ENCODE results near the gene PLEKHG7.
"Not testable (repeated sequence)": the region's sequence is repeated elsewhere in the genome, so short reads cannot be mapped to it uniquely, and the experiment has no call there.

The PLEKHG7 gene, protein sequence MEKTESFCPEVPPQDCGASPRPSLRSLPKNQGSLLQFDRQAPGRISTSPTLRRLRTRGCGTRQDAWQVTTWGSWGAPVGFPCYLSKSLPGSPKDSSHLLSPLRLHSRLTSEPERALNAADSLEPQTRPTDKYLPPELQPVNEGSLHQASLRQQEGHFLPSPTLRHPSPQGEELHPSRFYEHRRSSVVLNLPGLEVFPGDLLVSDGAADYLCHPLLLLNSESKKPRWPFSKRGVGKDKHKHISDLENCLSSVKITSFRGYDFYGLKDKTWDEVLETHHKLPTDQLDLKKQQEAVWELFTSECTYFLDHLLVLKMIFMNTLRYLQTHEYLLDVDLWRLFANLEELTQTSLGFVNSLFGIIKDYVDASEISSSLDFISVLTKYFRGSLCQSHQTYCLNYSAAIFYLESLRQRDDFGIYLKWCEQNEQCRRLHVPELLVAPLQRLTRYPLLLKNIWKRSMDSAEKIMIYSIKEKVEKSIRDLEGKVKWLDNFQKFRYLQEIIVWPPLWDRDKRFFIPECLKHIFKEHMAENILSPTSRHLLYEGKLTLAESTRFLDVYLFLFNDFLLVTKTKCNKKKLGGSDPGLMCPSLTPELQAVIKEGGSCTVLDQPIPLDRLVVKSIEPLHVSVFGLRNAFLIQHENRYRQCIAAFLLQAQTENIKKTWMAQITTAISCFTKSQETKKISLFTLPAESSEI

DNA sequence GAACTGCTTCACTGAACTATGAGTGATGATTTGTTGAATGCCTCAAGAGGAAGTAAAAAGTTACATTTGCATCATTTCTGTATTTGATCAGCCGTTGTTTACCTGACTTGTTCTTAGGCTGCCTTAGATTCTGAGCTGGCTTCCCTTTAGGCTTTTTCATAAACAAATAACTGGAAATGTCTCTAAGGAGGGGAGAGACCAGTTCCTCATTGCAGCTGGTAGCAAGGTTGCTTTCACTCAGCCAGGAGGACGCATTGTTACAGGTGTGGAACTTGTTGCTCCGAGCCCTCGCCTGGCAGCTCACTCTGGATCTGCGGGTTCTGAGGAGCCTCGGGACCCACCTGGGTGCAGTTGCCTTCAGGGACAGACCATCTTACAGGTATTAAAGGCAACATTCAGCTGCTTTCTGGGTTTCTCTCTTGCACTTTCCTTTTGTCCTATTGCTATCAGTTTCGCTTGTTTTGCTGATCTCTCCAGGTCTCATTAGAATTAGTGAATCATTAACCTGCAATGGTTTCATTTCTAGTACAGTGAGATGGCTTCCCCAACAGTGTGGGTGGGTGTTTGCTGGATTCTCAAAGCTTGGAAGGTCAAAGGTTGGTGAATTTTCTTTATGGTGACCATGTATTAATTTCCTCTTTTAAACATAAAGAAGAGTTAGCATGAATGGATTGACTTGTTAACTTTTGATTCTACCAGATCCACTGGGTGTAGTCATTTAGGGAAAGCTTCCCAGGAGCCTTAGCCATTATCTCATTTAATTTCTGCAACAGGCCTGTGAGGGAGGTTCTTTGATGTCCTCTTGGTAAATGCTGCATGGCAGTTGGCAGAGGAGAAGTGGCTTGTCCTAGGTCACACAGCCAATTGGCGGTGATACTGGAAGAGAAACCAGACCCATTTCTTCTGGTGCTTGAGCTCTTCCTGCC, at the start of gene PLEKHG7:
TSS of gene PLEKHG7 (plus strand) at position 236 of the 926 bp plus-strand sequence. CDS start 3,643 bp downstream, outside the sequence.
- DNase-seq: no peak

DNA sequence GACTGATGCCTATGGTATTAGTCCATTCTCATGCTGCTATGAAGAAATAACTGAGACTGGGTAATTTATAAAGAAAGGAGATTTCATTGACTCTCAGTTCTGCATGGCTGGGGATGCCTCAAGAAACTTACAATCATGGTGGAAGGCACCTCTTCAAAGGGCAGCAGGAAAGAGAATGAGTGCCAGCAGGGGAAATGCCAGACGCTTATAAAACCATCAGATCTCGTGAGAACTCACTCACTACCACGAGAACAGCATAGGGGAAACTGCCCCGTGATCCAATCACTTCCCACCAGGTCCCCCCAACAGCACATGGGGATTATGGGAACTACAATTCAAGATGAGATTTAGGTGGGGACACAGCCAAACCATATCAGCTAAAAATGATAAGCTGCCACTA, 48.5 kb upstream of the PLEKHG7 start:
- not testable (repeated sequence) for DNase-seq

DNA sequence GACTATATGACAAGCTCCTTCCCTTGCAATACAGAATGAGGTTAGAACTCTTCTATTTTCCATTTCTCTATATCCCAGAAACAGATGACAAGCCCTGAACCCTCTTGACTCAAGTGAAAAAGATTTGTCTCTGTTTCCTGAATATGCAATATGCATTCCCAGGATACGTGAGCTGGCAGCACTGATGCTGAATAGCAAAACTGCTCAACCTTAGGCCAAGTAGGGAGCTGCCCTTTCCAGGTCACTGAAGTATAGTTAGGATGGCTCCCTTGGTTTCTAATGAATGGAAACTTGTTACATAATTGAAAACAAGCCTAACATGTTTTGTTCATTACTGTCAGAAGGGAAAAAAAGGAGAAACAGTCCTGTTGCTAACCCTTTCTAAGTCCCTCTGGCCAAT, 47.9 kb upstream of the PLEKHG7 start:
- DNase-seq: no peak

DNA sequence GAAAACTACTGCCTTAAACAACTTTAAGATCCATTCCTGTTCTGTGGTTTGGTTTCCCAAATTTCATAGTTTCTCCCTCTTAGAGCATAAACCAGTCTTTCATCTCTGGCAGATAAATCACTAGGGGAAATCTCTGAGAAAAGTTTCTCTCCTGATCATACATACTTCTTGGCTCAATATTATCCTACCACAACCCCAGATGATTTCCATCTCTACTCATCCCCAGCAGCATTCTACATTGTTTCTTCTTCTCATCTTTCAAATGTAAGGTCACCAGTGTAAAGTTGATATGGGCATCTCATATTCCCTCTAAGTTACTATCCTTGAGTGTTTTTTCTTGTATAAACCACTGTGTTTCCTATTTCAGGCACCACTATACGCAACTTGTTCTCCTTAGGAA, 45.9 kb upstream of the PLEKHG7 start:
- no peak for DNase-seq

DNA sequence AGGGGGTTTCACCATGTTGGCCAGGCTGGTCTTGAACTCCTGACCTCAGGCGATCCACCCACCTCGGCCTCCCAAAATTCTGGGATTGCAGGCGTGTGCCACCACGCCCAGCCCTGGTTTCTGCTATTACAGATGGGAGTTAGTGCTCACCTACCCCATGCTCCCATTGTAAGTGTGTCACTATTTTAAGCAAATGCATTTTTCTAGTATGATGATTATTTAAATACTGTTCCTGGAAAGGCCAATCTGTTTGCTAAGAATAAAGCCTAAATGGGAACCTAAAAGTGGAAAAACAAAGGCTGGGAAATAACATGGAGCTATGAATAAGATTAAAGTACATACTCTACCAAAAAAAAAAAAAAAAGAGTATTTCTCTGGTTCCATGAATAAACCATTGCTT, 45.0 kb upstream of the PLEKHG7 start:
- no peak for DNase-seq

DNA sequence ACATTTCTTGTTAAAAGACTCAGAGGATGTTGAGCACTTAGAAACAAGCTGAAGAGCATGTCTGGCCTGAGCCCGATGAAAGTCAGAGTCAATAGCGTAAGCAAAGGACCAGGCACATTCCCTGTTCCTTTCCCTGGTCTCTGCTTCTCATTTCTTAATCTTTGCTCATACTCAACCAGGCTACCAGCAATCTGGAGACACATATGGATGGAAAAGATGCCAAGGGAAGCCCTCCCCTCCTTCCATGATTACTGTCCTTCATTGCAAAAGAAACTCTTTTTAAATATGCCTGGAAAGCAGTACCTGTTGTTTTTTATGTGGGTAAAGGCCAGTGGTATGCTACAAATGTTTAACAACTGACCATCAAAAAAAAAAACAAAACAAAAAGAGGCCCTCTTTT, 44.2 kb upstream of the PLEKHG7 start:
- DNase-seq: no peak

DNA sequence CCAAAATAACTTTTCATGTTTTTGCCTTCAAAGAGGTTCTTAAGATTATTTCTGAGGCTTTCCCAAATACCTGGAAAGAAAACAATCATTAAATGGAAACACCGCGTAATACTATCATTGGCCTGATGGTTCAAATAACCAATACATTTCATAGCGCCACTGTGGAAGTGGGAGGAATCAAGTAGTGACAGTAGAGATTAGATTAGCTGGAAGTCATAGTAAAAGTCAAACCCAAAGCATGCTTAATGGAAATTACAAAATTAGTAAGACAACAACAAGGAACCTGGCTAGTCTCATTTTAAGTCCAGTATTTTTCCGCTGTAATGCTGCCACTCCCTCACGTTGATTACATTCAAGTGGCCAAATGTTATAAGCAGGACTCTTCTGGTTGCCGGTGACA, 41.5 kb upstream of the PLEKHG7 start:
- DNase-seq: no peak

DNA sequence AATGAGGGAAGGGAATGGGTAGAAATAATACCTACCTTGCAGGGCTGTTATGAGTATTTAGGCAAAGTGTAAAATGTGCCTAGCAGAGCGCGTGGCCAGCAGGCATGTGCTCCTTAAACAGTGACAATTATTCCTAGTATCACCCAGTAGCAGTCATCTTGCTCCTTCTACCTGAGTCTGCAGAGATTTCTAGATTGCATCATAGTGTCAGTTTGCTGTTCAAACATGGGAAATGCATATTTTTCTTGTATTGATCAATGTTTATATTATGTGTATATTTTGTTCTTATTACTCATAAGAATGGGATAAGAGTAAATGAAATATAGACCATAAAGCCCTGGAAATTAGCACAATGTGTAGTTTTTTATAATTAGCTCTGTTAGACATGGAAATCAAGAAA, 37.3 kb upstream of the PLEKHG7 start:
- no peak for DNase-seq

DNA sequence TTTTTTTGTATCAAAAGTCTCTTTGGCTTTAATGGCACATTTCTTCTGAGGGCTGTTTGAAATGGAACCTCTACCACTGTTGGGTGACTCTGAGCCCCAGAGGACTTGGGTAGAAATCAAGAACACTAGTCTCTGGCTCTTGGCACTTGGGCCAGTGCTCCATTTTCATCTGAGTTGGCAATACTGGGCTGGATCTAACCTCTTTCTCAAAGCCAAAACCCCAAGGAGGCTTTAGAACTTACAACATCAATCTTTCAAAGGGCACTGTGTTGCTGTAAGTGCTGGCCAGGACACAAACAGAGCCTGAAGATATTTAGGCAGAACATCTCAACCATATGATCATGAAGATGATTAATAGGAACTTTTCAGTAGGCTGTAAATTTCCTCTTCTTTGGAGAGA, 34.0 kb upstream of the PLEKHG7 start:
- DNase-seq: no peak

DNA sequence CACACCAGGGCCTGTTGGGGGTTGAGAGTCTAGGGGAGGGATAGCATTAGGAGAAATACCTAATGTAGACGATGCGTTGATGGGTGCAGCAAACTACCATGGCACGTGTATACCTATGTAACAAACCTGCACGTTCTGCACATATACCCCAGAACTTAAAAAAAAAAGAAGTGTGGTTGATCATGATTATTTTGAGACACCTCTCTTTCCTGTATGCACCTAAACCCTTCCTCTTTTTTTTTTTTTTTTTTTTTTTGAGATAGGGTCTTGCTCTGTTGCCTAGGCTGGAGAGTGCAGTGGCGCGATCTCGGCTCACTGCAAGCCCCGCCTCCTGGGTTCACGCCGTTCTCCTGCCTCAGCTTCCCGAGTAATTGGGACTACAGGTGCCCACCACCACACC, 31.3 kb upstream of the PLEKHG7 start:
- DNase-seq: not testable (repeated sequence)

DNA sequence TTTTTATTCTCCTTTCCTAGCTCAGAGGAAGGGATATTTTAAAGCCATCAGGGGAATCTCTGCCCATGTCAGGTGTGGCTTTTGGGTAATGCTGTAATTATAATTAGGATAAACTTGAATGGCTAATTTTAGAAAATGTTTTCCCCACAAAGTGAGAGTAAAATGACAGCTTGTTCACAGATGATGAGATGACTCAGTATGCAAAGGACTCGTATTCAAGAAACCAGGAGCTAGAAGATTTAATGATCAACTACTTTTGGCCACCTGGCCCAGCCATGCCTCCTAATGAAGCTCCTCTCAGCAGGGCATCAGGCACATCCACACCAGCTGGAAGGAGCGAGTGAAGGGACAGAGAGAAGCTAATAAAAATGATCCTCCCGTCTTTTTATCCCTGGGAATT, 29.0 kb upstream of the PLEKHG7 start:
- no peak for DNase-seq

DNA sequence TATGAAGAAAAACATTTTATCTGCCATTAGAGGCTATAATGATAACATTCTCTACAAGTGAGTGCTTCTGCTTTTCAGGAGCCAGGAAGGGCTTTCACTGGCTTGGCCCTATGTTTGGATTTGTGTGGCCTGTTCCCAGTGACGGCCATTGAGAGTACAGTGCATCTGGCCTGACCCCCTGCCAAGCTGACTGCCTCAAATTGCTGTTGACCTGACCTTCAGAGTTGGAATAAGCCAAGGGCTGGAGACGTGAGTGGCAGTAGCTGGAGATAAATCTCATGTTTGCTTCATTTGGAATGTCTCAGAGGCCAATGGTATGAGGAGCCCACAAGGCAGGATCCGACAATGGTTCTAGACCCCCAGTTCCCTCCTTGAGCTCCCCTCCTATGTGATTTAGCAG, 28.3 kb upstream of the PLEKHG7 start:
- no peak for DNase-seq

DNA sequence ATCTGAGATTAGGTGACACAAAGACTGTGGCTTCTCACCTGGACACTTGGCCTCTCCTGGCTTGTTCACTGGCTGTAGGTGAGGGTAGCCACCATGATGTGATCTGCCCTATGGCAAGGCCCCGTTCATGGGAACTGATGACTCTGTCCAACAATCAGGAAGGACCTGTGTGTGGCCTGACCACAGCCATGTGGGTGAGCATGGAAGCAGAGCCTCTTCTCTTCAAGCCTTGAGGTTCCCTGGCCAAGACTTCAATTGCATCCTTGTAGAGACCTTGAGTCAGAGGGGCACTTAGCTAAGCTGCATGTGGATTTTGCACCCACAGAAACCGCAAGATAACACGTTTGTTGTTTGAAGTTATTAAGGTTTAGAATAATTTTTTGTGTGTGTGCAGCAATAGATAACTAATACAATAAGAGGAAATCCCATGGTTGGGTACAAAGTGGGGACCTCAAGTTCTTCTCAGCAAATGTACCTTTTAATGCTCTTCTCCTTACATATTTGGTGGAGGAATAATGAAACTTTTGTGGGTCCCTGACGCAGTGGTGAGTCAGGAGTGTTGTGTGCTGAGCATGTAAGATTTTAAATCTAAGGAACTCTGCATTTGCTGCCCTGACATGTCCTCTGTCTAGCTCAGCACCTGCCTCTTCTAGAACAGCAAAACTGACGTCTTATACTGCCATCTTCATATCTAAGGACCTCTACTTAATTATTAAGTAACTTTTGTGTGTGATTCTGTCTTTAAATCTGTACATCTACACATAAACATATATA, 27.5 kb upstream of the PLEKHG7 start:
- DNase-seq: no peak

DNA sequence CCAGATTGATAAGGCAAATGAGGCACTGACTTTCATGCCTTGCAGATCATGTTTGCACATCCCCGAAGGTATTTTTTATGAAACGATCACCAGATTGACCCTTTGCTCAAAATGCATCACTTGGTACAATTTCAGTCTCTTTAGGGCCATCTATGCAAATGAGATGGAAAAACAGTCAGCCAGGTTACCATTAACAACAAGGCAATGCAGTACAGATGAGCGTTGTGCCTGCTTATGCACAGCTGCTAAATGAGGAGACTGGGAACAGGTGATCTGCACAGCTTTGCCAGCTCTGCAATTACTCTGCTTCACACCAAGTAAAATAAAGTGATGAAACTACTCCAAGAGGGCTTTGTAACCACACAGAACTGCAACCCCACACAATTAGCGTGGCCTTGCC, 26.1 kb upstream of the PLEKHG7 start:
- DNase-seq: no peak

DNA sequence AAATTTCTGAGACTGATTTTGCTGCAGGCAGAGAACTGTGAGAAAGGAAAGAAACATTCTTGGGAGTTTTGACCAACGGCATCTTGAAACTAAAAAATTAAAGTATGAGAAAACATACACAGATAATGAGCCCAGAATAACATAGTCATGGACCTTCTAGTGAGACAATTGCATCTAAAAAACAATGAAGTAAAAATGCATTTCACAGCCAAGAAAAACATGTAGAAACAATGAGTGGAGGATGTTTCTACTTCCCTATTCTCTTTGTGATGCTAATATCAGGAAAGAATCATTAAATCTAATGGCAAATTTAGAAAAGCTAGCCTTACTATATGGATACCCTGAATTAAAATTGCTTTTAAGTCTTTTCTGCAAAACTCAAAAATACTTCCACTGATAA, 12.2 kb upstream of the PLEKHG7 start:
- DNase-seq: no peak

DNA sequence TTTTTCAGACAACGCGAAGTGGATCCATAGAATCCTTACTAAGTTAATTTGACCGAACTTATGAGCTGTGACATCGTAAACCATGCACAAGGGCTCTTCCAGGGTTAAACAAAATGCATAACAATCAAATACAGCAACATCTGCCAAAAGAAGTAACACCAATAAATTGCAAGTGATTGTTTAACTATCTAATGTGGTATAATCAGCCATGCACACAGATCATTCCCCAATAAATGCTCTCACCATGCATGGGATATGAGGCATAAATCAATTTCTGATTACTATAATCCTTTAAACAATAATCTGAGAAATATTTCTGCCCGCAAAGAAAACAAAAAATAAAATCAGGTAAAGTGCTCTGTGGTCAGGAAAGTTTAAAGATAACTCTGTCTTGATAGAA, 7.7 kb upstream of the PLEKHG7 start:
- DNase-seq: peak; percentile 54

DNA sequence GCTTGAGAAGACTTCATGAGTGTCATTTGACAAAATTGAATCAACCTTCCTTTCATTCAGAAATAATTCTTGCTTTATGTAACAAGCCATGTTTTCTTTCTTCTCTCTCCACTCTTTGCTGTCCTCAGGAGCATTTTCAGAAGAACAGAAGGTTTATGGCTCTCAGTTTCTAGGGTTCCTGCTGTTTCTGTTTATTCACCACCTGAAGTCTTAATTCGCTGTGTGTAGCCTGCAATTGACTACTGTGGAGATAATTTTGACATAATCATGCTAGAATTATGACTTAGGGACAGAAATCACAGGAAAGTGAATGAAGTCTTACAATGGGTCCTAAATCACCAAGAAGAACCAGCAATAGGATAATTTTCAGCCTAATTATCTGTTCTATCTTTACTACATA, 7.2 kb upstream of the PLEKHG7 start:
- DNase-seq: peak; percentile 81

DNA sequence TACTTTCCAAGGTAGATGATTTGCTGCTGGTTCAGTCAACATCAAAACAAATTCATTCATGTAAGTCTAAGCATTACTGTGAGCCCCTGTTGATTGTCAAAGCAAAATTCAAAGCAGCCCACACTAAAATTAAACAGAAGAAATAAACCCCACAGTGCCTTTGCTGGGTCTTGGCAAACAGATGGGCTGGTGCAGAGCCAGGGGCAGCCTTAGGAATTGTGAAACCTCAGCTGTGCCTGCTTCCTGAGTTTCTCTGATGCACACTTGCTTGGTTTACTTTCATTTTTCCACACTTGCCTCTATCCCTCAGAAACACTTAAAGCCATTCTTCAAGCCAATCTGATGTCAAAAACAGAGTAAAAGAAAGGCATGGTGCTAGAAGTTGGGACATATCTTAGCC, 6.6 kb upstream of the PLEKHG7 start:
- no peak for DNase-seq

DNA sequence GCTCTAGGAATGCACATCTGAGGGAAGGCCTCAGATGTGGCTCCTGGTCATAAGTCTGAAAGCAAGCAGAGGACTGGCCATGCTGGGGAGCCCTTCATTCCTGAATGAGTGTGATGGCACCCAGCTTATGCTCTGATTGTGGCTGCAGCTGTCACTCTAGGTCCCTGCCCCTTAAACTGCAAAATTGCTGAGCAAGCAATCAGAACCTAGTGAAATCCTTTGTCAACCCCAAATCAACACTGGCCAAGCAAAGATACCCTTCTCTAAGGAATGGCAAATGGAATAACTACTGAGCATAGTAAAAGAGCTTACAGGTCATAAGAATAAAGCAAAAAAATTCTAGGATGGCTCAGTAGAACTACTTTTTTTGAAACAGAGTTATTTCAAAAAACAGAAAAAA, 4.3 kb upstream of the PLEKHG7 start:
- DNase-seq: no peak

DNA sequence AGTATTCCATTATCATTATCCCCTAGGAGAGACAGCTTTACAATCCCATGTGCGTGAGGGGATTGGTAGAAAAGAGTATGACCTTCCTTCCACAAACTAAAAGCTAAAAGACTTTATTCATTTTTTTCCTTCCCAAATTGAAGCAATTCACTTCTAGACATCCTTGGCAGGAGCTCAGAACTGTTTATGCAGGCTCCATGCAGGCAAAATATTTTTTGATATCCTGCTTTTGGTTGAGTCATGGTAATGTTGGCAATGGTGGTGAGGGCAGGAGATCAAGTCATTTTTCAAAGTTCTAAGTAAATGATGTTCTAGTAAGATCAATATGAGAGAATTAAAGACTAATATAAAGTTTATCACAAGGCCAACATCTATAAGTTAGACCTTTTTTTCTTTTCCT, 1.3 kb upstream of the PLEKHG7 start:
- DNase-seq: no peak

DNA sequence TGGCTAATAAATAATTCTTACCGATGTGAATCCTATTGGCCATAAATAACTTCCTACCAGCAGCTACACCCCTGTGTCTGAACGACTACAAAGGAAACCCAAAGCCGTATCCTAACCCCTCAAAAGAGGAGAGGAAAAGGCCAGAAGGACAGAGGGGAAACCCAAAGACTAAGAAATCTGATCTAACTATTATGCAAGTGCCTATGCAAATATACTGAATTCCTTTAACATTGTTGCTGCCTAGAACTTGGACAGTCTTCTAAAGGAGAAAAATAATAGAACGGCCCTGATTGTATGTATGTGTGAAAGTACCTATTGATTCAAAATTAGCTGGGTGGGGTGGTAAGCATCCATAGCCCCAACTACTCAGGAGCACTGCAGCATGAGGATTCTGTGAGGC, 997 bp downstream of the PLEKHG7 start:
- no peak for DNase-seq

DNA sequence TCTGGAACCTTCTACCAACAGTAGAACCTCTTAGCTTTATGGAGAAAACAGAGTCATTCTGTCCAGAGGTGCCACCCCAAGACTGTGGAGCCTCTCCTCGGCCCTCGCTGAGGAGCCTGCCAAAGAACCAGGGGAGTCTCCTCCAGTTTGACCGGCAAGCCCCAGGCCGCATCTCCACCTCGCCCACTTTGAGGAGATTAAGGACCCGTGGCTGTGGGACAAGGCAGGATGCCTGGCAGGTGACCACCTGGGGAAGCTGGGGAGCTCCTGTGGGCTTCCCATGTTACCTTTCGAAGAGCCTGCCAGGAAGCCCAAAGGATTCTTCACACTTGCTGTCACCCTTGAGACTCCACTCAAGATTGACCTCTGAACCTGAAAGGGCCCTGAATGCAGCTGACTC, 3.8 kb downstream of the PLEKHG7 start:
- no peak for DNase-seq

DNA sequence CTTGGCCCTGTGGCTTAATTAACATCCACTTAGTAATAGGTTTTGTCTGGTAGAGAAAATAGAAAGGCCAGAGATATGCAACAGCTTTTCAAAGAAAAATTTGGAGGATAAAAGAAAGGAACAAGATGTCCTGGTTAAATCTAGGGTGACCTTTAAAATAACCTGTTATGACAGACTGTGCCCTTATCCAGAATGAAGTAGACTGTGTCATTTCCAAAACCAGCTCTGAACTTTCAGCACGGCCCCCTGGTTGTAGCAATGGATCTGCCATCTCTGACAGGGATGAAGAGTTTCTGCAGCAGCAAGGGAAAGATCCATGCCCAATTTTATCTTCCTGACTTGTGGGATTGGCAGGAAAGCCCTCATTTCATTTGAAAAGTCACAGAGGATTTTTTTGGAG, 5.1 kb downstream of the PLEKHG7 start:
- DNase-seq: no peak
